Suprapubic skin (tissue), 4 donors: Measurements from ENCODE around the gene HAVCR2. TPM values are rescaled to one million over a fixed set of nuclear protein-coding genes. Genes with fewer than 3 reads are reported as not detected.
"Not testable (repeated sequence)": the region's sequence is repeated elsewhere in the genome, so short reads cannot be mapped to it uniquely, and the experiment has no call there.

ENCODE experiments used
- DNase-seq, 2 donors: peaks; one replicate each; pipeline ENCODE4 v3.0.0-alpha.2; 2019; ENCODE audit warnings: low spot score in 2 of 2
- H3K27ac ChIP-seq: fragments of 200-600 bp; sonication (generic); one replicate; pipeline ENCODE4 v1.5.1; 2019
- H3K27me3 ChIP-seq: fragments of 200-600 bp; sonication (generic); one replicate; pipeline ENCODE4 v1.5.1; 2019
- H3K36me3 ChIP-seq: fragments of 200-600 bp; sonication (generic); one replicate; pipeline ENCODE4 v1.5.1; 2019
- H3K4me1 ChIP-seq: fragments of 200-600 bp; sonication (generic); one replicate; pipeline ENCODE4 v1.5.1; 2019
- H3K4me3 ChIP-seq: fragments of 200-600 bp; sonication (generic); one replicate; pipeline ENCODE4 v1.5.1; 2019; ENCODE audit warnings: mild to moderate bottlenecking
- H3K9me3 ChIP-seq: fragments of 200-600 bp; sonication (generic); one replicate; pipeline ENCODE4 v1.5.1; 2019
- CTCF ChIP-seq, 2 donors: fragments of 200-600 bp in 1 of 2; fragments of 450-650 bp in 1 of 2; sonication (generic) in 1 of 2; IDR thresholded peaks; one replicate each; pipeline ENCODE4 v1.5.1; 2016 to 2019; ENCODE audit warnings: antibody characterized with exemption in 2 of 2, mild to moderate bottlenecking in 1 of 2, moderate library complexity in 1 of 2
- EP300 ChIP-seq: sonication (generic); formaldehyde crosslinking; IDR thresholded peaks from one replicate; pipeline ENCODE4 v1.6.1; 2017; ENCODE audit warnings: antibody characterized with exemption
- POLR2A ChIP-seq, 2 donors: fragments of 450-650 bp; IDR thresholded peaks; one replicate each; pipeline ENCODE4 v1.6.1; 2017; ENCODE audit warnings: antibody characterized with exemption in 2 of 2, mild to moderate bottlenecking in 2 of 2, moderate library complexity in 2 of 2
- POLR2AphosphoS5 ChIP-seq, 3 donors: sonication (generic); formaldehyde crosslinking; IDR thresholded peaks; one replicate each; pipeline ENCODE4 v1.6.1; 2017; ENCODE audit warnings: antibody characterized with exemption in 3 of 3
- WGBS: methylation state at CpG from one replicate; pipeline ENCODE4 v1.1.5; 2018; 5-methylcytosine and 5-hydroxymethylcytosine counted together
- total RNA-seq, 4 donors: library from RNA; depleted of rRNA; stranded (reverse); fragments of >200 nt; gene quantifications; one replicate each; pipeline ENCODE4 v1.1.0, GENCODE V29; 2016

Gene HAVCR2
- total RNA-seq, 4 donors from 2014 or later = 2.1 to 4.5 (median 3.5) TPM

- no peak for DNase-seq
- TF ChIP-seq EP300 (no peak), POLR2AphosphoS5 (IDR thresholded peaks at IDR 0.05) (no peak), POLR2A (IDR thresholded peaks at IDR 0.05) (no peak), CTCF (IDR thresholded peaks at IDR 0.05) (no peak)
- H3K27me3 ChIP-seq = no peaks in the 10 kb centered on the region
- WGBS = 75% methylated on average over 7 of the region's 7 CpGs
- H3K4me3 ChIP-seq = no peak overlapping the region
- H3K9me3 ChIP-seq = no peaks in the 10 kb centered on the region
- no peaks in the 10 kb centered on the region for H3K4me1 ChIP-seq
- H3K27ac ChIP-seq = no peak overlapping the region
- no peaks in the 10 kb centered on the region for H3K36me3 ChIP-seq
Observed at GRCh38 chr5:157051604-157052245, 57.1 kb downstream of the HAVCR2 start.

GRCh38 chr5:157050050-157050449 lies 58.8 kb downstream of the HAVCR2 start:
- Histone ChIP-seq H3K27me3 (no peaks in the 10 kb centered on the region), H3K4me3 (no peak overlapping the region), H3K9me3 (no peaks in the 10 kb centered on the region), H3K36me3 (no peaks in the 10 kb centered on the region), H3K27ac (no peak overlapping the region), H3K4me1 (no peaks in the 10 kb centered on the region)
- WGBS = 77% methylated on average over 5 of the region's 5 CpGs
- no peak for DNase-seq
- no peak for TF ChIP-seq EP300
- no peak for TF ChIP-seq POLR2A (IDR thresholded peaks at IDR 0.05)
- no peak for TF ChIP-seq POLR2AphosphoS5 (IDR thresholded peaks at IDR 0.05)
- TF ChIP-seq CTCF (IDR thresholded peaks at IDR 0.05) = no peak

GRCh38 chr5:157049605-157050004 lies 59.2 kb downstream of the HAVCR2 start:
- no peak for DNase-seq
- TF ChIP-seq EP300 (no peak), POLR2AphosphoS5 (IDR thresholded peaks at IDR 0.05) (no peak), POLR2A (IDR thresholded peaks at IDR 0.05) (no peak), CTCF (IDR thresholded peaks at IDR 0.05) (no peak)
- Histone ChIP-seq H3K4me1 (no peaks in the 10 kb centered on the region), H3K9me3 (no peaks in the 10 kb centered on the region), H3K36me3 (no peaks in the 10 kb centered on the region), H3K27me3 (no peaks in the 10 kb centered on the region), H3K27ac (no peak overlapping the region), H3K4me3 (no peak overlapping the region)
- WGBS = 16% methylated on average over 1 of the region's 1 CpG

- DNase-seq = no peak
- 87% methylated on average over 5 of the region's 5 CpGs for WGBS
- no peak overlapping the region for H3K27ac ChIP-seq
- H3K4me3 ChIP-seq = no peak overlapping the region
- TF ChIP-seq CTCF (IDR thresholded peaks at IDR 0.05) (no peak), POLR2AphosphoS5 (IDR thresholded peaks at IDR 0.05) (no peak), POLR2A (IDR thresholded peaks at IDR 0.05) (no peak), EP300 (no peak)
- no peaks in the 10 kb centered on the region for H3K9me3 ChIP-seq
- H3K36me3 ChIP-seq = no peaks in the 10 kb centered on the region
- no peaks in the 10 kb centered on the region for H3K27me3 ChIP-seq
- H3K4me1 ChIP-seq = no peaks in the 10 kb centered on the region
Observed at GRCh38 chr5:157047898-157048297, 60.9 kb downstream of the HAVCR2 start.

GRCh38 chr5:157047016-157047415 lies 61.8 kb downstream of the HAVCR2 start:
- not testable (repeated sequence) for H3K4me3 ChIP-seq, H3K4me1 ChIP-seq, H3K36me3 ChIP-seq, H3K27ac ChIP-seq, H3K27me3 ChIP-seq, H3K9me3 ChIP-seq, DNase-seq
- WGBS = 86% methylated on average over 4 of the region's 4 CpGs

- no peak overlapping the region for H3K4me3 ChIP-seq
- H3K27me3 ChIP-seq = no peaks in the 10 kb centered on the region
- no peak for DNase-seq
- H3K9me3 ChIP-seq = no peaks in the 10 kb centered on the region
- 94% methylated on average over 3 of the region's 3 CpGs for WGBS
- no peaks in the 10 kb centered on the region for H3K36me3 ChIP-seq
- H3K4me1 ChIP-seq = no peaks in the 10 kb centered on the region
- TF ChIP-seq POLR2AphosphoS5 (IDR thresholded peaks at IDR 0.05) (no peak), CTCF (IDR thresholded peaks at IDR 0.05) (no peak), POLR2A (IDR thresholded peaks at IDR 0.05) (no peak), EP300 (no peak)
- H3K27ac ChIP-seq = no peak overlapping the region
Observed at GRCh38 chr5:157046041-157046440, 62.8 kb downstream of the HAVCR2 start.
